Endothelial cell of umbilical vein (primary cell): ENCODE data around the gene MAPK8.

Experiments used
- CTCF ChIP-seq, 2 donors: IDR thresholded peaks; 1 replicate in 1 of 2; 2 replicates in 1 of 2; pipeline ENCODE4 v1.5.1; 2011; ENCODE audit warnings: low read length in 2 of 2, mild to moderate bottlenecking in 2 of 2, moderate library complexity in 2 of 2, control low read depth in 1 of 2, inconsistent platforms in 1 of 2, low read depth in 1 of 2; ENCODE audit not compliant: insufficient read depth in 1 of 2; ENCODE audit errors: extremely low read depth in 1 of 2
- EZH2 ChIP-seq: IDR thresholded peaks from 2 replicates; pipeline ENCODE4 v1.6.1; 2012; ENCODE audit warnings: borderline replicate concordance, low read depth, mild to moderate bottlenecking, moderate library complexity, low read length, inconsistent platforms; ENCODE audit not compliant: severe bottlenecking
- MYC ChIP-seq: IDR thresholded peaks from one replicate; pipeline ENCODE4 v1.6.1; 2011; ENCODE audit warnings: mild to moderate bottlenecking, low read depth, low read length
- POLR2A ChIP-seq: IDR thresholded peaks from 2 replicates; pipeline ENCODE4 v1.6.1; 2012; ENCODE audit warnings: low read depth, mild to moderate bottlenecking, control low read depth, low read length
- POLR2AphosphoS5 ChIP-seq: IDR thresholded peaks from 2 replicates; pipeline ENCODE4 v1.6.1; 2012; ENCODE audit warnings: low read depth, mild to moderate bottlenecking, control low read depth, low read length, moderate library complexity; ENCODE audit not compliant: insufficient read depth

GRCh38 chr10:48485711-48486110, 179.2 kb downstream of the MAPK8 start:
- TF ChIP-seq CTCF (IDR thresholded peaks at IDR 0.05; ENCODE audit: extremely low read depth in 1 of 2, insufficient read depth in 1 of 2, low read depth in 1 of 2, low read length in 2 of 2) (no peak), EZH2 (no peak), MYC (no peak), POLR2A (no peak), POLR2AphosphoS5 (no peak)
